Parietal lobe (tissue), 1 donor: Measurements from ENCODE around the gene SLC44A1. TPM values are rescaled to one million over a fixed set of nuclear protein-coding genes. Genes with fewer than 3 reads are reported as not detected.

Source experiments
- total RNA-seq: library from RNA; depleted of rRNA; stranded (reverse); fragments of >200 nt; gene quantifications from one replicate; pipeline ENCODE4 v1.2.3, GENCODE V29; 2014

SLC44A1 gene
- total RNA-seq, result 62.9 TPM

GRCh38 chr9:105244003-105244733 is at the start of gene SLC44A1:
Gene SLC44A1 (plus strand): TSS chr9:105244651. CDS start chr9:105244869, 218 bp downstream.

GRCh38 chr9:105447814-105448812 is 203.7 kb downstream of the SLC44A1 start, which contains the start of gene FSD1L:
Gene FSD1L (plus strand): TSS chr9:105448034. CDS start chr9:105448221, 187 bp downstream.

Other genes with a start within 250 kb of the SLC44A1 start
- gene FSD1L, start 203.4 kb downstream of the SLC44A1 start, total RNA-seq, result 127 TPM